GM18873 (cell line): ENCODE data around the gene LIMCH1.
"Not testable (repeated sequence)": the region's sequence is repeated elsewhere in the genome, so short reads cannot be mapped to it uniquely, and the experiment has no call there.

Experiments
- ATAC-seq: cut with Tn5 transposase; IDR thresholded peaks from one replicate; pipeline ENCODE4 v1.9.1; 2021; ENCODE audit warnings: mild to moderate bottlenecking, moderate library complexity, moderate number of reproducible peaks; ENCODE audit not compliant: unreplicated experiment, low FRiP score

Gene LIMCH1

GRCh38 chr4:41661442-41662076 is 123.6 kb downstream of the LIMCH1 start:
- no peak for ATAC-seq

GRCh38 chr4:41665636-41666207 is 127.8 kb downstream of the LIMCH1 start:
- ATAC-seq: no peak

- no peak for ATAC-seq
Observed at GRCh38 chr4:41668024-41668423, 130.1 kb downstream of the LIMCH1 start.

- no peak for ATAC-seq
Observed at GRCh38 chr4:41670530-41670929, 132.6 kb downstream of the LIMCH1 start.

GRCh38 chr4:41670982-41671381 is 133.0 kb downstream of the LIMCH1 start:
- ATAC-seq: no peak

- no peak for ATAC-seq
Observed at GRCh38 chr4:41678086-41678816, 140.3 kb downstream of the LIMCH1 start.

- no peak for ATAC-seq
Observed at GRCh38 chr4:41678951-41679350, 141.0 kb downstream of the LIMCH1 start.

- no peak for ATAC-seq
Observed at GRCh38 chr4:41679991-41680390, 142.0 kb downstream of the LIMCH1 start.

- no peak for ATAC-seq
Observed at GRCh38 chr4:41681054-41681453, 143.1 kb downstream of the LIMCH1 start.

- ATAC-seq: no peak
Observed at GRCh38 chr4:41683326-41683725, 145.4 kb downstream of the LIMCH1 start.

- ATAC-seq: no peak
Observed at GRCh38 chr4:41686893-41687292, 148.9 kb downstream of the LIMCH1 start.

GRCh38 chr4:41687971-41688370 is 150.0 kb downstream of the LIMCH1 start:
- ATAC-seq: no peak

- ATAC-seq: no peak
Observed at GRCh38 chr4:41692717-41693345, 154.9 kb downstream of the LIMCH1 start.

GRCh38 chr4:41693629-41694028 is 155.7 kb downstream of the LIMCH1 start:
- ATAC-seq: no peak

- no peak for ATAC-seq
Observed at GRCh38 chr4:41696131-41696530, 158.2 kb downstream of the LIMCH1 start.

- no peak for ATAC-seq
Observed at GRCh38 chr4:41696763-41697162, 158.8 kb downstream of the LIMCH1 start.

- no peak for ATAC-seq
Observed at GRCh38 chr4:41701983-41702382, 164.0 kb downstream of the LIMCH1 start.

- ATAC-seq: no peak
Observed at GRCh38 chr4:41702770-41703169, 164.8 kb downstream of the LIMCH1 start.

- no peak for ATAC-seq
Observed at GRCh38 chr4:41703785-41704184, 165.8 kb downstream of the LIMCH1 start.

- no peak for ATAC-seq
Observed at GRCh38 chr4:41709844-41710481, 172.0 kb downstream of the LIMCH1 start.

- not testable (repeated sequence) for ATAC-seq
Observed at GRCh38 chr4:41711654-41712053, 173.7 kb downstream of the LIMCH1 start.
